ENCODE results near the gene SZT2.

Gene SZT2

DNA sequence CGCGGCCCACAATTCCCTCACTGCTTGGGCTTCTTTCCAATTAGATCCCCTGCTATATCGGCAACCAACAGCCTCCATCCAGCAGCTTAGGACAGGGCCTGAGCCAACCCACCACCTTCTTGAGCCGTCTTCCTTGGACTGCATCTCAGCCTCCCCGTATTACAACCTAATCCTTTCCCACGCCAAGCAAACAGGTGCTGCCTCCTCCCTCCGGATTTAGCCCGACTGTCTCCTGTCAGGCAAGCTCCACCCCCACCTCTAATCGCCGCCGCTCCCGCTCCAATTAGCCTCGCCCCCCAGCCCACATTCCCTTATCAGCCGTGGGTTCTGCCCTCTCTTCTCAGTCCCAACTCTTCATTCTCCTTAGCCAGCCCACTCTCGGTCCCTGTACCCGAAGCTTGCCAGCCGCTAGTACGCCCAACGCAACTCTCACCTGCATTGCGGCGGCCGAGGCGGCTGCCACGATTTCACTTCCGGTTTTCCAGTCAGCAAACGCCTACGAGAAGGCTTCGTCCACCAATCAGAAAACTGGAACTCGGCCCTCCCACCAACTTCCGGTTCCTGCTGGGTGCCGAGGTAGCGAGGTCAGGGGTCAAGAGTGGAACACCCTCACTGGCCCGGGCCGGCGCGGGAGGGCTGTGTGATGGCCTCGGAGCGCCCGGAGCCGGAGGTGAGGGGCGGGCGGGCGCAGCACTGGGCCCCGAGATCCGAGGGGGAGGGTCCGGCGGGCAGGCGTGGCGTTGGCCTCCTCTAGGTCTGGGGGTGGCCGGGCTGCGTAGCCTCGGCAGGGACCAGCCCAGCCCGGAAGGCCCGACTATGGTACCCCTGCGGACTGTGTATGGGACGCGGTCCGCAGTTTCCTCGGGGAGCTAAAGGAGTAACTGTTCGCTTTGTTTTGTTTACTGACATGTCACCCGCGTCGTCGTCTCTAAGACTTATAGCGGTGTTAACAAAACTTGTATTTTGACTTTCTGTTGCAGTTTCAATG is at the start of gene SZT2, which contains the start of gene MED8:
TSS of gene SZT2 (plus strand) at position 574 of the 988 bp plus-strand sequence. CDS start at position 644, 70 bp downstream.
TSS of gene MED8 (minus strand) at position 475 of the 988 bp plus-strand sequence. CDS start at position 439, 36 bp downstream.
- peak; percentile 89 to 94 for DNase-seq

DNA sequence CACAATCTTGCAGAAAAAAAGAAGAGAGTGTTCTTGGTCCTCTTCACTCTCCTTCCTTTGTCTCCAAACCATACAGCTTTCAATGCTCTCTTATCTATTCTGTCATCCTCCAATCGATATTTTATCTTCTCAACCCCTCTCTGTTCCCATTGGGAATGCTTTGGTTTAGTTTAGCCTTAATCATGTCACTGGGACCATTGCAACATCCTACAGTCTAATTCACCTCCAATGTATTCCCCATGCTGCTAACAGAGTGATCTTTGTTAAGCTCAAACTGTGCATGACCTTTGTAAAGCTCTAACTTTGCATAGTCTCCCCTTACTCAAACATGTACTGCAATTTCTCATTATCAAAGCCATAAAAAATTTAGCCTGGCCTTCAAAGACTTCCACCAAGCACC is 49.1 kb upstream of the SZT2 start:
- DNase-seq = no peak

DNA sequence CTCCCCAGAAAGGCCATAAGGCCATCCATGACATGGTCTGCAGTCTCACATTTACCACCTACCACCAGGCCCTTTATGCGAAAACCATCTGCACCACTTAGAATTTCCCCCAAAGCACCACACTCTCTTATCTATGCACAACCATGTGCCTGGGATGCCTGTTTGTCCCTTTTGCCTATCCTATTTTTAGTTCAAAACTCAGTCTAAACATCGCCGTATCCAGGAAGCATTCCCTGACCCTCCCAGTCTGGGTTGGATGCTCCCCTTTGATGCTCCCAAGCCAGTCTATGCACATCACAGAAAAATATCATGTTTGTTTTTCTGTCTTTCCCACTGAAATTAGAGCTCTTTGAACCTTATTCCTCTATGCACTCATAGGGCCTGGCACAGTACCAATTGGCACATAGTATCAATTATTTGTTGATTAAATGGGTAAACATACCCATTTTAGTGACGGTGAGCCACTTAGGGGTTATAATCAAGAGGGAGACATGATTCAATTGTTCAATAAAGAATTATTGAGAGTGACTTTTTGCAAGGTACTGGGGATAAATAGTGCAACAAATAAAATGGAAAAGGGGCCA is 45.3 kb upstream of the SZT2 start:
- DNase-seq = no peak

DNA sequence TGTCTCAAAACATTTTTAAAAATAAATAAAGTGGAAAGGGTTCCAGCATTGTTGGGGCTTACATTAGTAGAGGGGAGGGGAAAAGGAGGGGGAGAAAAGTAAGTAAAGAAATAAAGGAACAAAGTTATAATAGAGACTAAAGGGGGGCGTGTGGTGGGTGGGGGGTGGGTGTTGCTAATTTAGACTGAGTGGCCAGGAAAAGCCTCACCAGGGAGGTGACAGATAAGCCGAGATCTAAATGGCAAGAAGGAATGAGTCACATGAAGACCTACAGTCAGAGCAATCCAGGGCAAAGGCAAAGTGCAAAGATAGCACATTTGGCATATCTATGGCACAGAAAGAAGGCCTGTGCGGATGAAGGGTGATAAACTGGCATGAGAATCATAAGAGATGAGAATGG is 44.6 kb upstream of the SZT2 start:
- no peak for DNase-seq

DNA sequence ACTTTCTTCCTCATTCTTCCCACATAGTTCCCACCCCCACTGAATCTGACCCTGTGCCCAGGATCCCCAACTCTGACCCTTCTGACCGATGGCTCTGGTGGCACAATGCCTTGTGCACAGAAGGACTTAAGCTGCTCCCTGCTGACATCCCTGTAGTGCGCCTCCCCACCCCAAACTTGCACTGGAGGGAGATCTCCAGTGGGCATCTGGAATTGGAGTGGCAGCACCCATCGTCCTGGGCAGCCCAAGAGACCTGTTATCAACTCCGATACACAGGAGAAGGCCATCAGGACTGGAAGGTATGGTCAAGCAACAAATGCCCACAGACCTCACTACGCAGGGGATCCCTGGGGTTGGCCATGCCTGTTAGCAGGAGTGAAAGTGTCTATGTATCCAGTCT is 43.1 kb upstream of the SZT2 start:
- no peak for DNase-seq

DNA sequence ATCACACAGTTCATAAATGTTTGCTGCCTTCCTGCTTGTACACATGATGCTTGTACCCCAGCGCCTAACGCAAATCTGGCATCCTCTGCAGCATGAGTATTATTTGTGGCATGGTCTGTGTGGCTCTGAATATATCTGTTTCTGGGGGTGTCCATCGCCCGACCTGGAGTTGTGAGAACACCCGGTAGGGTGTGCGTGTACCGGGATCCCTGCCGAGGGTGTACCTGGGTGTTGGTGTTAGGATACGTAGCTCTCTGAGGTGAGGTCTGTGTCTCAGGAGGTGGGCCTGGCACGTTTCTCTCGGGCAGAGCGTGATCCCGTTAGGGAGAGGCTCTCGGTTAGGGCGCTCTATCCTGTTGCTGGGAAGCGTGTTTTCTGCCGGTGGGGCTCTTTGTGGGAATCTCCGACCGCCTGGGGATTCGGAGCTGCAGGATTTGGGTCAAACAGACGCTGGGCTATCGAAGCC is 41.3 kb upstream of the SZT2 start:
- DNase-seq = peak in 1 of 2 experiments; percentile 69

DNA sequence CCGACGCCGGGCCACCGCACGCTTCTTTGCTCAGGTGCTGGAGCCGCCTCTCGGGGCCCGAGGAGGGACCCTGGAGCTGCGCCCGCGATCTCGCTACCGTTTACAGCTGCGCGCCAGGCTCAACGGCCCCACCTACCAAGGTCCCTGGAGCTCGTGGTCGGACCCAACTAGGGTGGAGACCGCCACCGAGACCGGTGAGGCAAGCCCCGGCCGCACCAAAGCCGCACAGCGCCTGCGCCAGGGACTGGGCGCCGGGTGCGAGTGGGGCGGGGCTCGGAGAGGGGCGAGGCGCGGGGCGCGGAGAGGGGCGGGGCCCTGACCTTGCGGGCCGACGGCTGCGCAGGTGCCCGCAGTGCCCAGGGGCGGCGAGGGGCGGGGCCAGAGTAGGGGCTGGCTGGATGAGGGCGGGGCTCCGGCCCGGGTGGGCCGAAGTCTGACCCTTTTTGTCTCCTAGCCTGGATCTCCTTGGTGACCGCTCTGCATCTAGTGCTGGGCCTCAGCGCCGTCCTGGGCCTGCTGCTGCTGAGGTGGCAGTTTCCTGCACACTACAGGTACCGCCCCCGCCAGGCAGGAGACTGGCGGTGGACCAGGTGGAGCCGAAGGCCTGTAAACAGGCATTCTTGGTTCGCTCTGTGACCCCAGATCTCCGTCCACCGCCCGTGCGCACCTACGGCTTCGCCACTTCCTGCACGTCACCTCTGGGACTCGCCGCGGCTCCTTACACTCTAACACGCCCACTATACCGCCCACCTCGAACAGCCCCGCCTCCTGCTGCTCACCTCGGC is 40.7 kb upstream of the SZT2 start:
- peak; percentile 60 to 78 for DNase-seq

DNA sequence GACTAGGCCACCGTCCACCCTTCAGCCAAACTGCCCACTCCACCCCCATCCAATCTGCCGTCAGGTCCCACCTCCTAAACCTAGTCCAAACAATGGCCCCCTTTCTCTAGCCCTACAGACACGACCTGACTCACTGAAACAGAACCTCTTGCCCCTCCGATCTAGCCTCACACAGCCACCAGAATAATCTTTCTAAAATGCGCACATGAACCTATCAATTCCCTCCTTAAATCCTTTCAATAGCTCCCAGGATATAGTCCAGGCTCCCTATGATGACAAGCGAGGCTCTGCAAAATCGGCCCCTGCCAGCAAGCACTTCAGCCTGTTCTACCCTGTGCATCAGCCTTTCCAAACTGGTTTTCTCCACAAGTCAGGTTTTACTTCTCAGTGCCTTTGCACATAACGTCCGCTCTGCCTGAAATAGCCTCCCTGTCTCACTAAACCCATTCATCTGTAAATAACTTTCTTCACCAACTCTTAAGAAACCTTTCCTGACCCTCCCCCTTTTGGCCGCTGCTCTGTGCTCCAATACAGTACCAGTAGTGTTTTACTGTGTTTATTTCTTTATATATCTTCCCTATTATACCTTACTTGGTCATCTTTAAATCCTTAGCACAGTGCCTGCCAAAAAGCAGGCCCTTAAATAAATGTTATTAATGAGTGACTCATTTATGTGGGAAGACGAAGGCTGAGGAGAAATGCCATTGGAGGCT is 39.9 kb upstream of the SZT2 start:
- no peak for DNase-seq

DNA sequence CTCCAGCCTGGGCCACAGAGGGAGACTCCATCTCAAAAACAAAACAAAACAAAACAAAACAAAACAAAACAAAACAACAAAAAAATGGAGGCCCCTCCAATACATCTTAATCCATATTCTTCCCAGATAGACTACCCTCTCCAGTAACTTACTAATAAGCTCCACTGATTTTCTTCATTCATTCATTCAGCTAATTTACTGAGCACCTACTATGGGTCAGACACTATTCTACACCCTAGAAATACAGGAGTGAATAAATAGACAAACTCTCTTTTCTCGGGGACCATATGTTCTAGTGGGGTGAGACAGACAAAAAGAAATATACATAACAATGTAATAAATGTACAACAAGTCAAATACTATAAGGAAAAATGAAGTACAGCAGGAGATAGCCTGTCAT is 38.7 kb upstream of the SZT2 start:
- no peak for DNase-seq

DNA sequence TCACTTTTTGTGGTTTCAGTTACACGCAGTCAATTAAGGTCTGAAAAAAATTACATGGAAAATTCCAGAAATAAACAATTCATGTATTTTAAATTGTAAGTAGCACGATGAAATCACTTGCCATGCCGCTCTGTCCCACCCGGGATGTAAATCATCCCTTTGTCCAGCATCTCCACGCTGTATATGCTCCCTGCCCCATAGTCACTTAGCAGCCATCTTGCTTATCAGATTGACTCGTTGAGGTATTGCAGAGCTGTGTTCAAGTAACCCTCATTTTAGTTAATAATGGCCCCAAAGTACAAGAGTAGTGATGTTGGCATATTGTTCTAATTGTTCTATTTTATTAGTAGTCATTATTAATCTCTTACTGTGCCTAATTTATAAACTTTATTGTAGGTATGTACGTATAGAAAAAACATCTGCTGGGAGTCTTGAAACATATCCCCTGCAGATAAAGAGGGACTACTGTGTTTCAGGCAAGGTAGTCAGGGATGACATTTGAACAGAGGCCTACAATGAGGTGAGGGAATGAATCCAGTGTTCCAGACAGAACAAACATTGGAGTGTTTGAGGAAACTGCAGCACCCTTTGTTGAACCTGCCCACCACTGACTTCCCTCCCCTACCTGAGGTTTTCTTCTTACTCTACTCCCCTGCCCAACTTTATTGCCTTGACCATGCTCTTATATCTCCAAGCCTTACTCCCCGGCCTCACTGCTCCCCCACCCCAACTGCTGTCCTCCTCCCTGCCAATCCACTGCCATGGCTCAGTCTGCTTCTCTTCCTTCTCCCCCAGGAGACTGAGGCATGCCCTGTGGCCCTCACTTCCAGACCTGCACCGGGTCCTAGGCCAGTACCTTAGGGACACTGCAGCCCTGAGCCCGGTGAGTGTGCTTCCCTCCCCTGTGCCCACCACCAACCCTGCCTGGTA is 38.0 kb upstream of the SZT2 start:
- DNase-seq = no peak

DNA sequence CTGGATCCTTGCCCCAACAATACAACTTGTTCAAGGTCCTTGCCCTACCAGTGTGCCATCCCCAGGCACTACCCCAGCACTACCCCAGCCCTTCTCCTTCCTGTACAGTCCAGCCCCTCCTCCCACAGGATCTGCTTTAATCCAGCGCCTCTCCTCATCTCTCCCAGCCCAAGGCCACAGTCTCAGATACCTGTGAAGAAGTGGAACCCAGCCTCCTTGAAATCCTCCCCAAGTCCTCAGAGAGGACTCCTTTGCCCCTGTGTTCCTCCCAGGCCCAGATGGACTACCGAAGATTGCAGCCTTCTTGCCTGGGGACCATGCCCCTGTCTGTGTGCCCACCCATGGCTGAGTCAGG is 37.4 kb upstream of the SZT2 start:
- no peak for DNase-seq

DNA sequence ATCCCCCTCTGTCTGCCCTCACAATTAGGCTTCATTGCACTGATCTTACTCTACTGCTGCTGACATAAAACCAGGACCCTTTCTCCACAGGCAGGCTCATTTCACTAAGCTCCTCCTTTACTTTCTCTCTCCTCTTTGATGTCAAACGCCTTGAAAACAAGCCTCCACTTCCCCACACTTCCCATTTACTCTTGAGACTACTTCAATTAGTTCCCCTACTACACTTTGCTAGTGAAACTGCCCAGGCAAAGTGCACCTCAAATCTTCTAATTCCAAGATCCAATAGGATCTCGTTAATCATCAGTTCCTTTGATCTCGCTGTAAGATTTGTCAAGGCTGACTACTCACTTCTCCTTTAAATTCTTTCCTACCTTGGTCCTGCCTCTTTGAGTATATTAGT is 36.8 kb upstream of the SZT2 start:
- no peak for DNase-seq

DNA sequence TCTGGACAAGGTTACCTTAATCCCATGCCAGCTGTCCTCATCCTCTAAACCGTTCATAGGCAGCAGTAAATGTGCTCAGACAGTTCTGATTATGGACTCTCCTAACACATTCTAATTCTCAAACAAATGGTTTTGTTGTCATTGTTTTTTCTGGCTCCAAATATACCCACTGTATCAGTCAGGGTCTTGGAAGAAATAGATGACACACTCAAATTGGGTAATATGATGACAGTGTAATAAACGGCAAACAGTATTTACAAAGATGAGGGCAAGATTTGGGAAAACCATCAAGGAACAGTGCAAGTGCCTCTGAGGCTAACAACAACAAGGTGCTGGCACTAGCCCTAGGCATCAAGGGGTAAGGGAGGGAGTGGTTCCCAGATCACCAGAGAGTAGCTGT is 35.2 kb upstream of the SZT2 start:
- DNase-seq = peak in 1 of 2 experiments; percentile 10

DNA sequence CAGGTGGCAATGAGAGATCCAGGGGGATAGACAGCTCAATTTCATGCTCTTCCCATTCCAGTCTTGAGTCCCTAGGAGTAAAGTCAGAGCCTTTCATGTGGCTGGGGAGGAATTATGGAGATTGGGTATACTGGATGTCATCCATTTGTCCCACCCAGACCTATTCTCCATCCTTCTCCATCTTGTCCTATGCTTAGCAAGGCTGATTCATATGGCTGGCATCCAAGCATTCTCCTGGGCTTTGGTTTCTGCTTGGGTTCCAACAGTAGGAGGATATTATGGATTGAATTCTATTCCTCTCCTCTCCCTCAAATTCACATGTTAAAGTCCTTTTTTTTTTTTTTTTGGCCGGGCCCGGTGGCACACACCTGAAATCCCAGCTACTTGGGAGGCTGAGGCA is 34.8 kb upstream of the SZT2 start:
- no peak for DNase-seq

DNA sequence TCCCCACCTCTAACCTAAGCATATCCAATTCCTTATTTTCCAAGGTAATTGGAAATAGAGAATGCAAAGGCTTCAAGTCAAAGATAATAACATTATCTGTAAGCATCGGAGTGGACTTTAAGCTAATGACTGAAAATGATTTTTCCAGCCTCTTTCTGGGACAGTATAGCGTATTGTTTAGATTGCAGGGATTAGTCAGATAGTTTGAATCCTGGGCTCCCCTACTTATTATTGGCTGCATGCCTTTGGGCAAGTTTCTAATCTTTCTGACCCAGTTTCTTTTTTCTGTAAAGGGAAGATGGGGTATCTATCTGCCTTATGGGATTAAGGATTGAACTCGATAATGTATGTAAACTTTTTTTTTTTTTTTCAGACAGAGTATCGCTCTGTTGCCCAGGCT is 32.4 kb upstream of the SZT2 start:
- DNase-seq = no peak

DNA sequence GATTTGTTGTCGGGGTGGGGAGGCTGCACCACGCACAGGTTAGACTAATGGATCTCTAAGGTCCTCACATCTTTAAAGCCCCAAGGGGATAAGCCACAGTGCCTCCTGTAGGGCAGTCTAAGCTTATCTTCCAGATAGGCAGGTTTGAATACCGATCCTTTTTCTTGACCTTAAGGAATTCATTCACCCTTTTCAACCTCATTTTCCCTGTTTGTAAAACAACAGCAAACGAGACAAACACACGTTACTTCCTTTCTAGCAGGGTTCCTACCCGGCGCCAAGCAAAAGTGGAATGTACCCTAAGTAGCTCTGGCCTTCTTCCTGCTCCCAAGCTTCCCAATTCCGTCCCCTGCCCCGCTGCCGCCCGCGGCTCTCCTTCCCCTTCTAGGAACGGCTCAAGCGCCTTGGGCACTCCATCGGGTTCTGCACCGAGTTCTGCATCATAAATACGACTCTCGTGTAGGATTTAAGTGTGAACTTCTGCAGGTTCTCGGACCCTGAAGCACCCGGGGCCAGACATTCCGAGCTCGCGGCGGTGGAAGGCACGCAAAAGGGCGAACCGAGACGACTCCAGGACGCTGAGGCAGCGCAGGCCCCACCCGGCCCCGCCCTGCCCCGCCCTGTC is 31.5 kb upstream of the SZT2 start:
- peak; percentile 37 to 65 for DNase-seq

DNA sequence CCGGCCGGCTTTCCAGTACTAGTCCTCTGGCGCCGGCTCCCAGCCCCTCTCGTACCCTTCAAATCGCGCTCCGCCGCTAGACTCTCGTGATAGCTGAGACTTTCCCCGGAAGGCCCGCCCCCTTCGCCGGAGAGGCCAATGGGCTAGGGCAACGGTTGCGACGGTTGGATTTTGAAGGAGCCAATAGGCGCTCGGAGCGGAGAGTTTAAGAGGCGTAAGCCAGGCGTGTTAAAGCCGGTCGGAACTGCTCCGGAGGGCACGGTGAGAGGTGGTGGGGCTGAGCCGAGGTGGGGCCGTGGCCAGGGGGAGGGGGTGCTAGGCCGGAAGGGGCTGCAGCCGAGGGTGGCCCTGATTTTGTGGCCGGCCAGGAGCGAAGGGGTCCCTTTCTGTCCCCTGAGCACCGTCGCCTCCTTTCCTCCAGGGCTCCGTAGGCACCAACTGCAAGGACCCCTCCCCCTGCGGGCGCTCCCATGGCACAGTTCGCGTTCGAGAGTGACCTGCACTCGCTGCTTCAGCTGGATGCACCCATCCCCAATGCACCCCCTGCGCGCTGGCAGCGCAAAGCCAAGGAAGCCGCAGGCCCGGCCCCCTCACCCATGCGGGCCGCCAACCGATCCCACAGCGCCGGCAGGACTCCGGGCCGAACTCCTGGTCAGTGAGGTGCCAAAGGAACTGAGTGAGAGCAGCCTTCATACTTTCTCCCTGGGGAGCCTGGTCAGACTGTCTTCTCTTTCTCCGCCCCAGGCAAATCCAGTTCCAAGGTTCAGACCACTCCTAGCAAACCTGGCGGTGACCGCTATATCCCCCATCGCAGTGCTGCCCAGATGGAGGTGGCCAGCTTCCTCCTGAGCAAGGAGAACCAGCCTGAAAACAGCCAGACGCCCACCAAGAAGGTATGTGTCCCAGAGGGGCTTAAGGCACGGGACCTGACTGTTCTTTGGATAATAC is 30.7 kb upstream of the SZT2 start, which contains the start of gene CDC20:
TSS of gene CDC20 (plus strand) at position 236 of the 948 bp plus-strand sequence. CDS start at position 471, 235 bp downstream.
- DNase-seq = peak; percentile 98

DNA sequence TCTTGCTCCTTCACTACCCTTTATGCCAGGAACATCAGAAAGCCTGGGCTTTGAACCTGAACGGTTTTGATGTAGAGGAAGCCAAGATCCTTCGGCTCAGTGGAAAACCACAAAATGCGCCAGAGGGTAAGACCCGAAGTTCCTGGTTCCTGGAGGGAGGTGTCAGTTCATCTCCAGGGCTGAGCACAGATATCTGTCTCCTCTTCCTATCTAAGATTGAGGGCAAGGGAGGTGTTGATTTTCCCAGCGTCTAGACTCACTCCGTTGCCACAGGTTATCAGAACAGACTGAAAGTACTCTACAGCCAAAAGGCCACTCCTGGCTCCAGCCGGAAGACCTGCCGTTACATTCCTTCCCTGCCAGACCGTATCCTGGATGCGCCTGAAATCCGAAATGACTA is 30.0 kb upstream of the SZT2 start:
- no peak for DNase-seq

DNA sequence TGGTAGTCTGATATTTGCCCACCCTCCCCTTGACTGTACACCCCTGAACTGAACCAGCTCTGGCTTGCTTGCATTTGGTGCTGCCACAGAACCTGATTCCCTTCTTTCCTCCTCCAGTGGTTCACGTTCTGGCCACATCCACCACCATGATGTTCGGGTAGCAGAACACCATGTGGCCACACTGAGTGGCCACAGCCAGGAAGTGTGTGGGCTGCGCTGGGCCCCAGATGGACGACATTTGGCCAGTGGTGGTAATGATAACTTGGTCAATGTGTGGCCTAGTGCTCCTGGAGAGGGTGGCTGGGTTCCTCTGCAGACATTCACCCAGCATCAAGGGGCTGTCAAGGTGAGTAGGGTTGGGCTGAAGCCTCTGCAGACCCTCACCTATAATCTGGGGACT is 29.1 kb upstream of the SZT2 start:
- no peak for DNase-seq
